GM12864 (cell line): ENCODE results near the gene VSNL1.

Experiments used
- DNase-seq: peaks from one replicate; pipeline ENCODE4 v3.0.0-alpha.2; 2011; ENCODE audit warnings: low read depth
- H3K4me3 ChIP-seq: 2 replicates; pipeline ENCODE4 v1.5.1; 2011; ENCODE audit warnings: mild to moderate bottlenecking, low read depth, low read length, control low read depth
- TF ChIP-seq, protein P1 (sequence below): IDR thresholded peaks from 2 replicates; pipeline ENCODE4 v1.5.1; 2011; ENCODE audit warnings: low read depth, mild to moderate bottlenecking, moderate library complexity, low read length, control low read depth, inconsistent platforms; ENCODE audit errors: missing control alignments

VSNL1 gene

DNA sequence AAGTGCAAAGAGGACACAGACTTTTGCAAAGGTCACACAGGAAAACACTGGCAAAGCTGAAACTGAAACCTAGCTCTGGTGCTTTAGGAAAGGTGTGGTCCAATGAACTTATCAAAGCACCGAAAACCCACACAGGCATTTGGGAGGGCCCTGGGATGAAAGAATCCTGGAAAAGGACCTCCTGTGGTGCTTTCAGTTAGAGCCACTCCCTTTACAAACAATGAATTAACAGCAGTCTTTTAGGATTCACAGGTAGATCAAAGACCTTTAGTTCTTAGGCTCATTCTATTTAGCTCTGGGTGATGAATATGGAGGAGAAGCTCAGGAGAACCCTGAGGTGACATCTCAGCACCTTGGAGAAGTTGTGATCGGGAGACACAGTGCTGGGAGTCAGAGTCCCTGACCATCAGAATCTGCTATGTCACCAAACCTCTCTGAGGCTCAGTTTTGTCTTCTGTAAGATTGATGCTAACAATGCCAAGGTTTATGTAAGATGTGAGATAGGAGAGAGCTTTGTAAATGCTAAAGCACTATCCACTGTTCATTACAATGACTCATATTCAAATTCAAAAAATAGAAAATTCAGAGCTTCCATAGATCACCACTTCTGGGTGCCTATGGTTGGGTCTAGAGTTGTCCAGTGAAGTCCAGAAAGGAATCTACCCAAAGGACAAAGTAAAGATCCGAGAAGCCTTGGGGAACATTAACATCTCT, 39.3 kb downstream of the VSNL1 start:
- TF ChIP-seq, protein P1, sequence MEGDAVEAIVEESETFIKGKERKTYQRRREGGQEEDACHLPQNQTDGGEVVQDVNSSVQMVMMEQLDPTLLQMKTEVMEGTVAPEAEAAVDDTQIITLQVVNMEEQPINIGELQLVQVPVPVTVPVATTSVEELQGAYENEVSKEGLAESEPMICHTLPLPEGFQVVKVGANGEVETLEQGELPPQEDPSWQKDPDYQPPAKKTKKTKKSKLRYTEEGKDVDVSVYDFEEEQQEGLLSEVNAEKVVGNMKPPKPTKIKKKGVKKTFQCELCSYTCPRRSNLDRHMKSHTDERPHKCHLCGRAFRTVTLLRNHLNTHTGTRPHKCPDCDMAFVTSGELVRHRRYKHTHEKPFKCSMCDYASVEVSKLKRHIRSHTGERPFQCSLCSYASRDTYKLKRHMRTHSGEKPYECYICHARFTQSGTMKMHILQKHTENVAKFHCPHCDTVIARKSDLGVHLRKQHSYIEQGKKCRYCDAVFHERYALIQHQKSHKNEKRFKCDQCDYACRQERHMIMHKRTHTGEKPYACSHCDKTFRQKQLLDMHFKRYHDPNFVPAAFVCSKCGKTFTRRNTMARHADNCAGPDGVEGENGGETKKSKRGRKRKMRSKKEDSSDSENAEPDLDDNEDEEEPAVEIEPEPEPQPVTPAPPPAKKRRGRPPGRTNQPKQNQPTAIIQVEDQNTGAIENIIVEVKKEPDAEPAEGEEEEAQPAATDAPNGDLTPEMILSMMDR: no peak

DNA sequence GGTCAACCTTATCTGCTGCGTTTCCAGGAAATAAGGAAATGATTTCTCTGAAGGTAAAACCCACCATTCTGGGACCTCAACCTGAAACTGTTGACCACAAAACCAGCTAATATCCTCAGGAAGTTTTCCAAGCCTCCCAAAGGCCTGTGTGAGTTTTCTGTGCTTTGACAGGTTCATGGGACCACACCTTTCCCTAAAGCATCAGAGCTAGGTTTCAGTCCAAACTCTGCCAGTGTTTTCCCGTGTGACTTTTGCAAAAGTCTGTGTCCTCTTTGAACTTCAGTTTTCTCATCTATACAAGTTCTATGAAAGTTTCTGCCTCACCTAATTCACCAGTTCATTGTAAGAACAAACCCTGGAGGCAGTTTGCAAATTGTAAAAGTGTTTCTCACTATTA, 39.8 kb downstream of the VSNL1 start:
- TF ChIP-seq, protein P1: no peak
- DNase-seq: no peak
- H3K4me3 ChIP-seq: no peak overlapping the region

More for the DNA sequence above, 39.3 kb downstream of the VSNL1 start:
- DNase-seq: no peak
- H3K4me3 ChIP-seq: no peak overlapping the region

DNA sequence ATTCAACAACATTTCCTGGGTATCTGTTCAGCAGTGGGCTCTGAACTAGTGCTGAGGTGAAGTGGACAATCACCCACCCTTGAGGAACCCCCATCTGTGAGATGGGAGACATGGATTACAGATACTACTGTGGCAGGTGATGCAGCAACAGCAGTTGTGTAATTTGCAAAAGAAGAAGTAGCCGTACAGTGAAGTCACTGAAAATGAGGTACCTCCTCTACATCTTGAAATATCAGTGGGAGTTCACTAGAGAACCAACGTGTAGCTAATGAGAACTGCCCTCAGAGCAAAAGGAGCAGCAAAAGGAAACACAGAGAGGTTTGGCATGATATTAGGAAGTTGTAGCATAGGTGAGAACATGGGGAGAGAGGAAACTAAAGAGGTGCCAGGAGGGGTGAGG, 41.3 kb downstream of the VSNL1 start:
- no peak overlapping the region for H3K4me3 ChIP-seq
- DNase-seq: no peak
- TF ChIP-seq, protein P1: no peak

DNA sequence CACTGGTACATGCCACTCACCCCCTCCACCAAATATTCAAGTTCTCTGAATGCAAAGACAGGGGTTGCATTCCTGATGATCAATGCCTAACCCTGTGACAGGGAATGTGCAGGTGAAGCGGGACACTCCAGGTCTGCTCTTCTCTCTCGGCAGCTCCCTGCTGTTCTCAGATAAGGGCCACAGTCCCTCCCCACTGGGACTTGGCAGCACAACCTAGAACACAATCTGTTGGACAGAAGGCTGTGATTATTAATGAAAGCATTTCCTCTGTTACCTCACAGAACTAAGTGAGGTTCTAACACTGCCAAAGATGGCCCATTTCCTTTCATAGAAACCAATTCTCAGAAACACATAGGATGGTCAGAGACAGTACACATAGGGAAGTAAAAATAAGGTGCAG, 42.7 kb downstream of the VSNL1 start:
- TF ChIP-seq, protein P1: no peak

DNA sequence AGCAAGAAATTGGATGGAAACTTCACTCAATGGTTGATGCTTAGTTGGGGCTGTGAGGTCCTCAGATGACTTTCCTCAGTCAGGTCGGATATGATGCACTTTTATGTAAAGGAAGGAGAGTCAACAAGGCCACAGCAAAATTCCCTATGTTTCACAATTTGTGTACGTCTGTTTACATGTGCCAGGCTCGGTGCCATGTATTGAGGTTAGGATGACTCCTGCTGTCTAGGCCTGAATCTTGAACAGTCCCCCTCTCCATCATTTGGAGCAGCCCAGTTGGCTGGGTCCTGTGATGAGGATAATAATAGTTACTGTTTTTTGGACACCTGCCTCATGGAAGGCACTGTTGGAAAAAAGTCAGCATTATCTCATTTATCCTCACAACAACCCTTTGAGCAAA, 43.1 kb downstream of the VSNL1 start:
- H3K4me3 ChIP-seq: no peak overlapping the region
- DNase-seq: no peak
- TF ChIP-seq, protein P1: no peak

More for the DNA sequence above, 42.7 kb downstream of the VSNL1 start:
- no peak overlapping the region for H3K4me3 ChIP-seq
- DNase-seq: no peak

DNA sequence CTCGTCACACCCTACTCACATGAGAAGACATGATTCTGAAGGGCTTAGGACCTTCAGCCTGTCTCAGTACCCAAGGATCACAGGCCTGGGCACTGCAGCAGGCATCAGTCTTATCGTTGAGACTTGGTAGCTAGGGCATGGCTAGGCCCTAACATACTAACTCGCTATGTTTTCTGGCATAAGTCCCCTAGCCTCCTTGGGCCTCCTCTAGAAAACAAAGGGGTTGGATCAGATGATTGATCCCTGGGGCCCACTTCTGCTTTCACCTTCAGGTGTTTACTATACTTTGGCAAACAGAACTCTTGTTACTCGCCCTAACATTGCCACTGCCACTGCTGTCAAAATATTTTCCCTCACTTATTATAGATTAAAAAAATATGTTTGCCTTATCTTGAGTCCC, 44.2 kb downstream of the VSNL1 start:
- TF ChIP-seq, protein P1: no peak
- DNase-seq: no peak
- H3K4me3 ChIP-seq: no peak overlapping the region

DNA sequence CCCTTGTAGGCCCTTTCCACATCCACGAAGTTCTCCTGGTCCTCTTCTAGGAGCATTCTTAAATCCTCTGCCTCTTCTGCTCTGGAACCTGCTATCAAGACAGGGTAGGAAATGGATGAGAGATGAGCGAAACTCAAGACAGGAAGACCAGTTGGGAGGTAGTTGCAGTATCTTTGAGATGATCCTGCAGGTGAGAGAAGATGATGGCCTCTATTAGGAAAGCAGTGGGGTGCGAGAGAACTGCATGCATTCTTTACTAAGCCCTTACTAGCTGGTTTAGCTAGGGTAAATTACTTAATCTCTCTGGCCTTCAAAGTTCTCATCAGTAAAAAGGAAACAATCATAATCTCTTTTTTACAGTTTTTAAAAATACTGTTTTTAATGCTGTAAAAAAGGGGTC, 47.0 kb downstream of the VSNL1 start:
- no peak overlapping the region for H3K4me3 ChIP-seq
- DNase-seq: no peak
- TF ChIP-seq, protein P1: no peak
